Epithelial cell of proximal tubule (primary cell): ENCODE results near the gene VWDE. TPM values are rescaled to one million over a fixed set of nuclear protein-coding genes. Genes with fewer than 3 reads are reported as not detected.
A peak's percentile ranks its signal among the peaks of the same experiment; 100 is the strongest.

ENCODE experiments used
- DNase-seq: peaks from one replicate; pipeline ENCODE4 v3.0.0-alpha.2; 2011; ENCODE audit warnings: low read depth
- H3K4me3 ChIP-seq: 2 replicates; pipeline ENCODE4 v1.5.1; 2011; ENCODE audit warnings: low read depth, mild to moderate bottlenecking, low read length
- total RNA-seq: library from RNA; depleted of rRNA; stranded (reverse); fragments of >200 nt; gene quantifications from 2 replicates; pipeline ENCODE4 v1.2.3, GENCODE V29; 2015
- TF ChIP-seq, protein P1 (sequence below): conservative IDR thresholded peaks from 2 replicates; pipeline ENCODE4 v1.5.1; 2012; ENCODE audit warnings: low read depth, mild to moderate bottlenecking, low read length

The VWDE gene
- total RNA-seq, 1 donor from 2014 or later = 0.12 TPM

DNA sequence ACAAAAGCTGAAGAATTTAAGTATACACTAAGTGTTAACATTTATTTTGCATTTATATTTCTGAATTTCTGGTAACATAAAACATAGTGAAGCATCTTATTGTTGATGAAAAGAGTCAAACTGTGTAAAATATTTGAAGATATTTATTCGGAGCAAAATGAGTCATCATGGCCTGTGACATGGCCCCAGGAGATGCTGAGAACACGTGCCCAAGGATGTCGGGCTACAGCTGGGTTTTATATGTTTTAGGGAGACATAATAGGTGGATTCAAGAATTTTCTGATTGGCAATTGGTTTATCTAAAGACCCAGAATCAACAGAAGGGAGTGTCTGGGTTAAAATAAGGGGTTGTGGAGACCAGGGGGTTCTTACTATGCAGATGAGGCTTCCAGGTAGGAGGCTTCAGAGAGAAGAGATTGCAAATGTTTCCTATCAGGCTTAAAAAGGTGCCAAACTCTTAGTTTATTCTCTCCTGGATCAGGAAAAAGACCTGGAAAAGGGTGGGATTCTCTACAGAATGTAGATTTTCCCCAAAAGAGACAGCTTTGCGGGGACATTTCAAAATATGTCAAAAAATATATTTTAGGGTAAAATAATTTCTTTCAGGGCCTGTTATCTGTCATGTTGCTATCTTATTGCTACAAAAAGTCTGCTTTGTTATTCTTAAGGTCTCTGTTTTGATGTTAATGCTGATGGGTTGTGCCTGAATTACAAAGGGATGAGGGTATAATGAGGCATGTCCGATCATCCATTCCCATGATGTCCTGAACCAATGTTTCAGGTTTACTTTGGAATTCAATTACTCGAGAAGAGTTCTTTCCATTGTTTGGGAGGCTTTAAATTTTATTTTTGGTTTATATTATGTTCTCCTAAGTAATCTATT lies 74.5 kb downstream of the VWDE start:
- TF ChIP-seq, protein P1, sequence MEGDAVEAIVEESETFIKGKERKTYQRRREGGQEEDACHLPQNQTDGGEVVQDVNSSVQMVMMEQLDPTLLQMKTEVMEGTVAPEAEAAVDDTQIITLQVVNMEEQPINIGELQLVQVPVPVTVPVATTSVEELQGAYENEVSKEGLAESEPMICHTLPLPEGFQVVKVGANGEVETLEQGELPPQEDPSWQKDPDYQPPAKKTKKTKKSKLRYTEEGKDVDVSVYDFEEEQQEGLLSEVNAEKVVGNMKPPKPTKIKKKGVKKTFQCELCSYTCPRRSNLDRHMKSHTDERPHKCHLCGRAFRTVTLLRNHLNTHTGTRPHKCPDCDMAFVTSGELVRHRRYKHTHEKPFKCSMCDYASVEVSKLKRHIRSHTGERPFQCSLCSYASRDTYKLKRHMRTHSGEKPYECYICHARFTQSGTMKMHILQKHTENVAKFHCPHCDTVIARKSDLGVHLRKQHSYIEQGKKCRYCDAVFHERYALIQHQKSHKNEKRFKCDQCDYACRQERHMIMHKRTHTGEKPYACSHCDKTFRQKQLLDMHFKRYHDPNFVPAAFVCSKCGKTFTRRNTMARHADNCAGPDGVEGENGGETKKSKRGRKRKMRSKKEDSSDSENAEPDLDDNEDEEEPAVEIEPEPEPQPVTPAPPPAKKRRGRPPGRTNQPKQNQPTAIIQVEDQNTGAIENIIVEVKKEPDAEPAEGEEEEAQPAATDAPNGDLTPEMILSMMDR = no peak
- no peak for DNase-seq
- no peak overlapping the region for H3K4me3 ChIP-seq

DNA sequence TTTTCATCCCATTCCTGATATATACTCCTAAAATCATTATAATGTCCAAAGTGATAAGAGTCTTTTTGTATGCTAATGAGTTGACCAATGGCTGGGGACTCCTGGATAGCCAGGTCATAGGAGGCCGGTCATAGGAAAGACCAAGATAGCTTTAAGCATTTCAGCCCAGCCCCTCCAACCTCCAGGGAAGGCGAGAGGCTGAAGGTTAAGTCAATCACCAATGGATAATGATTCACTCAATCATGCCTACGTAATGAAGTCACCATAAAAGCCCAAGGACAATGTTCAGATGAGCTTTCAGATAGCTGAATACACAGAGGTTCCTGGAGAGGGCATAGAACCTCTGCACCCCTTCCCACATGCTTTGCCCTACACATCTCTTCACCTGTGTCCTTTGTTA lies 75.7 kb downstream of the VWDE start:
- TF ChIP-seq, protein P1 = no peak
- H3K4me3 ChIP-seq = no peak overlapping the region
- DNase-seq = no peak

DNA sequence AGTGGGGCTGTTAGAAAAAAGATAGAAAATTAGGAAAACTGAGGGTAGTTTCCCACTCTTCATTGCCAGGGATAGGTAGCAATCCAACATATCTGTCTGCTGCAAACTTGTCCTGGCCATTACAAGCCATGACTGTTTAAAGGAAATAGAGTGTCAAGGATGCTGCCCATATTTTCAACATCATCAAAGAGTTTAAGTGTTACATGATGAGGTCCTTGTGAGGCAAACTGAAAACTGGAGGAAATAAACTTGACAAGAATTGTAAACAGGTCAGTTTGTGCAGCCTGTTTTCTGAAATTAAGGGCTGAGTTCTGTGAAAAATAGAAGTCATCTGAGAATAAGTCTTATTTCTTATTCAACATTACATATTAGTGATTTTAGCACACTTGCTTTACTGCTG lies 78.0 kb downstream of the VWDE start:
- no peak overlapping the region for H3K4me3 ChIP-seq
- TF ChIP-seq, protein P1 = no peak
- DNase-seq = no peak

- H3K4me3 ChIP-seq = no peak overlapping the region
- no peak for DNase-seq
These were observed 80.2 kb downstream of the VWDE start for GRCh38 chr7:12323415-12323814.

DNA sequence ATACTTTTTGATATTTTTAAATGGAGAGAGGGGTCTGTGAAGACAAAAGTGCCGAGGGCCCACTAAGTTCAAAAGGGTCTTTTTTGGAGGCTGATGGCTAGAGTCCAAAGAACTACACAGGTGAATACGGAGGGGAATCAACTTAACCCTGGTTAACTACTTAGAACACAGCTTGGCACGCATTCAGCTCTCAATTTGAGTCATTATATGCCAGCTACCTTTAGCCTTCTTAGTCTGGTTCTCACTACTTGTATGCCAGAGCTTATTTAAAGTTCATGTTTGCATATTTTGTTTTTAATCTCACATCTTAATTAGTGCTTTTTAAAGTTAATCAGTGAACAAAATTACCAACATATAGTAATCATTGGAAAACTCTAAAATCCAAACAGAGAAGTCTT lies 80.8 kb downstream of the VWDE start:
- no peak for DNase-seq
- H3K4me3 ChIP-seq = no peak overlapping the region
- TF ChIP-seq, protein P1 = no peak

More at GRCh38 chr7:12323415-12323814, 80.2 kb downstream of the VWDE start:
- TF ChIP-seq, protein P1 = no peak

- no peak overlapping the region for H3K4me3 ChIP-seq
- TF ChIP-seq, protein P1 = peak; percentile 80
- DNase-seq = no peak
These were observed 81.3 kb downstream of the VWDE start for GRCh38 chr7:12322284-12322902.
